Transverse colon (tissue), 4 donors: Measurements from ENCODE around the gene RPL23. TPM values are rescaled to one million over a fixed set of nuclear protein-coding genes. Genes with fewer than 3 reads are reported as not detected.

ENCODE experiments used
- DNase-seq: peaks from one replicate; pipeline ENCODE4 v3.0.0-alpha.2; 2019
- H3K27ac ChIP-seq, 4 donors: fragments of 200-600 bp; sonication (generic); 2 replicates each; pipeline ENCODE4 v1.5.1; 2016 to 2018; ENCODE audit warnings: inconsistent platforms in 4 of 4
- H3K27me3 ChIP-seq: fragments of 200-600 bp; sonication (generic); 2 replicates; pipeline ENCODE4 v1.5.1; 2017; ENCODE audit warnings: inconsistent platforms
- H3K36me3 ChIP-seq, 4 donors: fragments of 200-600 bp; sonication (generic); 2 replicates each; pipeline ENCODE4 v1.5.1; 2017 to 2019; ENCODE audit warnings: inconsistent platforms in 4 of 4
- H3K4me1 ChIP-seq, 4 donors: fragments of 200-600 bp; sonication (generic); 2 replicates each; pipeline ENCODE4 v1.5.1; 2017 to 2020; ENCODE audit warnings: inconsistent platforms in 4 of 4
- H3K4me3 ChIP-seq, 4 donors: fragments of 200-600 bp; sonication (generic); 1 replicate in 1 of 4; 2 replicates in 3 of 4; pipeline versions ENCODE4 v1.5.1 to v1.6.1; 2017 to 2019; ENCODE audit warnings: inconsistent platforms in 4 of 4
- H3K9me3 ChIP-seq, 2 donors: fragments of 200-600 bp; sonication (generic); 2 replicates each; pipeline ENCODE4 v1.5.1; 2017 to 2019; ENCODE audit warnings: inconsistent platforms in 2 of 2
- CTCF ChIP-seq, 5 experiments: fragments of 200-600 bp in 3 of 5; fragments of 450-650 bp in 2 of 5; sonication (generic) in 3 of 5; IDR thresholded peaks; 1 replicate in 2 of 5; 2 replicates in 3 of 5; pipeline ENCODE4 v1.5.1; 2016 to 2017; ENCODE audit warnings: antibody characterized with exemption in 5 of 5, inconsistent platforms in 3 of 5, mild to moderate bottlenecking in 2 of 5, moderate library complexity in 1 of 5
- EP300 ChIP-seq: sonication (generic); formaldehyde crosslinking; IDR thresholded peaks from one replicate; pipeline ENCODE4 v1.6.1; 2017; ENCODE audit warnings: antibody characterized with exemption, low read depth
- POLR2A ChIP-seq: fragments of 450-650 bp; IDR thresholded peaks from one replicate; pipeline ENCODE4 v1.6.1; 2016; ENCODE audit warnings: antibody characterized with exemption, mild to moderate bottlenecking, moderate library complexity
- POLR2AphosphoS5 ChIP-seq, 3 donors: sonication (generic); formaldehyde crosslinking; IDR thresholded peaks; one replicate each; pipeline ENCODE4 v1.6.1; 2016; ENCODE audit warnings: antibody characterized with exemption in 3 of 3
- WGBS, 2 donors: methylation state at CpG; one replicate each; pipeline ENCODE4 v1.1.5; 2018; ENCODE audit warnings: low coverage in 1 of 2; 5-methylcytosine and 5-hydroxymethylcytosine counted together
- in situ Hi-C, 4 donors: fragments of 200-750 bp; cut with MboI; loops; one replicate each; pipeline versions ENCODE4 v1.15.0 to v1.15.1; 2017; ENCODE audit warnings: low sequenced_read_pairs in 3 of 4, low pct_ligation_motif_present in 1 of 4, low pct_unique_long_range_greater_than_20kb in 1 of 4
- intact Hi-C: fragments of 100-400 bp; cut with DNase I; formaldehyde crosslinking; loops from one replicate; pipeline ENCODE4 v1.15.1; 2023; ENCODE audit warnings: low total_unique reads
- total RNA-seq, 4 donors: library from RNA; depleted of rRNA; stranded (reverse); fragments of >200 nt; gene quantifications; one replicate each; pipeline ENCODE4 v1.1.0, GENCODE V29; 2016

The RPL23 gene
- total RNA-seq = 1,000 to 10,000 TPM in 1 of 4 donors, 100 to 1,000 TPM in 3; 386 to 1,109 (median 710) TPM

- no peaks in the 10 kb centered on the region for H3K9me3 ChIP-seq
- no peaks in the 10 kb centered on the region for H3K27me3 ChIP-seq
- peak; percentile 96 for DNase-seq
- 1 to 2% methylated on average over 12 to 48 of the region's 48 CpGs for WGBS, 2 donors
- peaks cover 11 to 32% (median 25%) of the 10 kb centered on the region in 4 donors for H3K4me1 ChIP-seq
- H3K4me3 ChIP-seq = peak within 1 kb of the TSS; percentile 39 to 57 (median 54)
- H3K27ac ChIP-seq = peak within 1 kb of the TSS; percentile 86 to 94 (median 92)
- in situ Hi-C loops (loop anchor here in 1 of 4 donors (25.0 kb wide), 1 partner anchor 309 kb away; the partner anchor contains the start of genes ARL5C and PLXDC1), intact Hi-C loops (no loop called here)
- peaks cover 0 to 36% (median 10%) of the 10 kb centered on the region in 4 donors for H3K36me3 ChIP-seq
- TF ChIP-seq POLR2AphosphoS5 (IDR thresholded peaks at IDR 0.05) (peak; percentile 96 to 99 (median 98)), POLR2A (peak; percentile 97), EP300 (no peak)
These were observed at the start of gene RPL23 for GRCh38 chr17:38853292-38854219. TSS of gene RPL23 (minus strand) at chr17:38853721. CDS start at chr17:38853710, 11 bp downstream.

- H3K36me3 ChIP-seq = peaks cover 0 to 9% (median 3%) of the 10 kb centered on the region in 4 donors
- H3K27ac ChIP-seq = peak overlapping the region; percentile 32 to 66 (median 57)
- DNase-seq = peak; percentile 35
- H3K9me3 ChIP-seq = no peaks in the 10 kb centered on the region
- intact Hi-C loops = no loop called here
- TF ChIP-seq EP300 (no peak), POLR2A (no peak), CTCF (IDR thresholded peaks at IDR 0.05) (no peak), POLR2AphosphoS5 (IDR thresholded peaks at IDR 0.05) (no peak)
- in situ Hi-C loops = no loop called here
- 33 to 68% methylated on average over 3 to 10 of the region's 10 CpGs for WGBS, 2 donors
- no peak overlapping the region for H3K4me3 ChIP-seq
- H3K4me1 ChIP-seq = peaks cover 35 to 57% (median 41%) of the 10 kb centered on the region in 4 donors
- H3K27me3 ChIP-seq = no peaks in the 10 kb centered on the region
These were observed 47.6 kb upstream of the RPL23 start for GRCh38 chr17:38900978-38901656.

GRCh38 chr17:38899421-38899820 lies 45.9 kb upstream of the RPL23 start:
- H3K4me3 ChIP-seq = no peak overlapping the region
- intact Hi-C loops (no loop called here), in situ Hi-C loops (no loop called here)
- peak overlapping the region; percentile 74 to 83 (median 79) for H3K27ac ChIP-seq
- peaks cover 0 to 9% (median 3%) of the 10 kb centered on the region in 4 donors for H3K36me3 ChIP-seq
- 64 to 65% methylated on average over 3 to 5 of the region's 5 CpGs for WGBS, 2 donors
- DNase-seq = no peak
- no peaks in the 10 kb centered on the region for H3K9me3 ChIP-seq
- TF ChIP-seq CTCF (IDR thresholded peaks at IDR 0.05) = no peak
- TF ChIP-seq POLR2AphosphoS5 (IDR thresholded peaks at IDR 0.05) = no peak
- TF ChIP-seq EP300 = no peak
- no peak for TF ChIP-seq POLR2A
- peaks cover 40 to 63% (median 45%) of the 10 kb centered on the region in 4 donors for H3K4me1 ChIP-seq
- no peaks in the 10 kb centered on the region for H3K27me3 ChIP-seq

- Histone ChIP-seq H3K4me3 (no peak overlapping the region), H3K4me1 (peaks cover 40 to 67% (median 47%) of the 10 kb centered on the region in 4 donors), H3K9me3 (no peaks in the 10 kb centered on the region), H3K27ac (peak overlapping the region; percentile 74 to 83 (median 79)), H3K27me3 (no peaks in the 10 kb centered on the region), H3K36me3 (peaks cover 0 to 9% (median 3%) of the 10 kb centered on the region in 4 donors)
- TF ChIP-seq POLR2AphosphoS5 (IDR thresholded peaks at IDR 0.05) (no peak), POLR2A (no peak), CTCF (IDR thresholded peaks at IDR 0.05) (no peak), EP300 (no peak)
- peak; percentile 72 for DNase-seq
- intact Hi-C loops = no loop called here
- WGBS, 2 donors = 45 to 46% methylated on average over 2 to 11 of the region's 11 CpGs
- in situ Hi-C loops = no loop called here
These were observed 45.4 kb upstream of the RPL23 start for GRCh38 chr17:38898812-38899348.
